K562 (cell line): ENCODE results near the gene SOBP. TPM values are rescaled to one million over a fixed set of nuclear protein-coding genes. Genes with fewer than 3 reads are reported as not detected.

Source experiments
- ATAC-seq: fragments of 200-7000 bp; cut with Tn5 transposase; 3 replicates; pipeline ENCODE4 v1.9.1; 2020; ENCODE audit warnings: moderate library complexity
- BruUV-seq: library from RNA; stranded (reverse); fragments of 400-500 nt; replicated peaks from 2 replicates; lab custom pipeline; 2021; lab: Mats Ljungman, UMichigan
- CTCF ChIA-PET: fragments of 300-600 bp; formaldehyde crosslinking; extraction: SDS; loops from one replicate; lab custom pipeline; 2021; ENCODE audit warnings: low intra/inter-chr PET ratio; lab: Yijun Ruan, JAX
- POLR2A ChIA-PET: fragments of 300-600, 350-650 bp; sonication (Branson Sonifier 250); formaldehyde crosslinking; extraction: SDS; loops from one replicate; lab custom pipeline; 2021; ENCODE audit warnings: antibody characterized with exemption, inconsistent platforms; lab: Yijun Ruan, JAX
- DNase-seq, 4 experiments: peaks; one replicate each; pipeline versions ENCODE4 v3.0.0 to v3.0.0-alpha.2; 2011 to 2018; ENCODE audit warnings: low spot score in 3 of 4, mixed read lengths in 3 of 4; ENCODE audit errors: extremely low read depth in 1 of 4
- FAIRE-seq: peaks from 2 replicates; lab custom pipeline; 2011; peaks lifted over from hg19 to GRCh38; lab: Jason Lieb, UNC
- H2AFZ ChIP-seq: 2 replicates; pipeline ENCODE4 v1.6.0; 2011; ENCODE audit warnings: low read depth, low read length, control low read depth, inconsistent platforms
- H3K27ac ChIP-seq: fragments of 200-600 bp; 3 replicates; pipeline ENCODE4 v1.8.0; 2011; ENCODE audit warnings: low read depth, mild to moderate bottlenecking, control low read depth, inconsistent platforms, low read length, moderate library complexity, mixed read lengths; ENCODE audit errors: extremely low read depth
- H3K27me3 ChIP-seq, 2 experiments: fragments of 300-600 bp in 1 of 2; 2 replicates in 1 of 2; 3 replicates in 1 of 2; pipeline versions ENCODE4 v1.6.0 to v1.8.0; 2011; ENCODE audit warnings: inconsistent platforms in 2 of 2, low read length in 2 of 2, mild to moderate bottlenecking in 1 of 2, mixed read lengths in 1 of 2, moderate library complexity in 1 of 2; ENCODE audit not compliant: control insufficient read depth in 2 of 2, insufficient read depth in 2 of 2
- H3K36me3 ChIP-seq: fragments of 300-600 bp; 3 replicates; pipeline ENCODE4 v1.8.0; 2011; ENCODE audit warnings: mild to moderate bottlenecking, low read length, inconsistent platforms; ENCODE audit not compliant: control insufficient read depth, insufficient read depth
- H3K4me1 ChIP-seq, 2 experiments: fragments of 200-600 bp in 1 of 2; replicated peaks in 1 of 2; 2 replicates in 1 of 2; 3 replicates in 1 of 2; pipeline versions ENCODE4 v1.5.1 to v1.8.0; 2011; ENCODE audit warnings: inconsistent platforms in 2 of 2, low read length in 2 of 2, mild to moderate bottlenecking in 1 of 2, mixed read lengths in 1 of 2, moderate library complexity in 1 of 2; ENCODE audit not compliant: control insufficient read depth in 2 of 2, insufficient read depth in 2 of 2
- H3K4me2 ChIP-seq: 2 replicates; pipeline ENCODE4 v1.6.1; 2011; ENCODE audit warnings: low read length, control low read depth, inconsistent platforms, mixed read lengths; ENCODE audit not compliant: insufficient read depth
- H3K4me3 ChIP-seq: fragments of 200-600 bp; sonication (generic), shearing (Covaris generic); 2 replicates; pipeline ENCODE4 v1.5.1; 2016; ENCODE audit warnings: control low read depth, inconsistent platforms
- H3K79me2 ChIP-seq: fragments of 200-600 bp; 3 replicates; pipeline ENCODE4 v1.8.0; 2011; ENCODE audit warnings: low read length, inconsistent platforms; ENCODE audit not compliant: control insufficient read depth, insufficient read depth
- H3K9ac ChIP-seq, 2 experiments: 2 replicates each; pipeline versions ENCODE4 v1.6.0 to v1.6.1; 2011; ENCODE audit warnings: low read depth in 2 of 2, low read length in 2 of 2, control low read depth in 1 of 2, inconsistent platforms in 1 of 2, mild to moderate bottlenecking in 1 of 2, mixed read lengths in 1 of 2; ENCODE audit not compliant: insufficient read depth in 1 of 2
- H3K9me1 ChIP-seq: one replicate; pipeline ENCODE4 v1.6.0; 2011; ENCODE audit warnings: inconsistent platforms, mild to moderate bottlenecking, low read length, moderate library complexity; ENCODE audit not compliant: control insufficient read depth, insufficient read depth
- H3K9me3 ChIP-seq: replicated peaks from 2 replicates; pipeline ENCODE4 v1.5.1; 2011; ENCODE audit warnings: low read depth, low read length, inconsistent platforms; ENCODE audit not compliant: control insufficient read depth, insufficient read depth
- H4K20me1 ChIP-seq: replicated peaks from 2 replicates; pipeline ENCODE4 v1.6.1; 2011; ENCODE audit warnings: low read length, inconsistent platforms, mixed read lengths; ENCODE audit not compliant: control insufficient read depth, insufficient read depth
- CHD4 ChIP-seq: fragments of 200-600 bp; sonication (generic); IDR thresholded peaks from 3 replicates; pipeline ENCODE4 v1.6.1; 2012; ENCODE audit warnings: low read depth, mild to moderate bottlenecking, mixed read lengths, low read length, inconsistent platforms; ENCODE audit not compliant: insufficient read depth, insufficient replicate concordance, poor library complexity, severe bottlenecking
- CREBBP ChIP-seq: IDR thresholded peaks from one replicate; pipeline ENCODE4 v1.6.1; 2012; ENCODE audit warnings: low read depth, mild to moderate bottlenecking, control low read depth, inconsistent platforms, low read length
- ETS2 ChIP-seq: IDR thresholded peaks from 2 replicates; pipeline ENCODE4 v1.6.1; 2016; ENCODE audit warnings: borderline replicate concordance, missing genetic modification characterization, mild to moderate bottlenecking, moderate library complexity, missing compliant biosample characterization; ENCODE audit not compliant: poor library complexity, severe bottlenecking
- ILK ChIP-seq: fragments of 450-650 bp; IDR thresholded peaks from 2 replicates; pipeline ENCODE4 v1.6.1; 2016; ENCODE audit warnings: missing genetic modification characterization, low read depth, mild to moderate bottlenecking, missing compliant biosample characterization, moderate library complexity, borderline replicate concordance
- KAT8 ChIP-seq: fragments of 450-650 bp; IDR thresholded peaks from 2 replicates; pipeline ENCODE4 v1.6.1; 2016; ENCODE audit warnings: low read depth, mild to moderate bottlenecking
- WHSC1 ChIP-seq: IDR thresholded peaks from one replicate; pipeline ENCODE4 v1.6.1; 2012; ENCODE audit warnings: low read length, control low read depth, inconsistent platforms
- ZNF551 ChIP-seq: fragments of 250-450 bp; sonication (Bioruptor Pico); IDR thresholded peaks from 2 replicates; pipeline ENCODE4 v1.5.0; 2021; ENCODE audit warnings: mild to moderate bottlenecking, moderate library complexity
- WGBS: fragments of 100-300 bp; shearing (Covaris generic); methylation state at CpG from one replicate; pipeline ENCODE4 v1.1.6; 2016; ENCODE audit warnings: low coverage, mixed read lengths; ENCODE audit not compliant: insufficient coverage; ENCODE audit errors: missing lambda C conversion rate; 5-methylcytosine and 5-hydroxymethylcytosine counted together
- in situ Hi-C: fragments of 300-500 bp; cut with MboI; formaldehyde crosslinking; loops from 4 replicates; pipeline ENCODE4 v1.15.0; 2018; ENCODE audit warnings: inconsistent platforms, mixed read lengths
- intact Hi-C: fragments of 100-400 bp; cut with micrococcal nuclease; formaldehyde crosslinking; loops from 2 replicates; pipeline ENCODE4 v1.14.2; 2022
- polyA plus RNA-seq, 8 experiments: library from polyadenylated mRNA; depleted of rRNA in 4 of 8; stranded (reverse) in 5 of 8; unstranded in 3 of 8; fragments of >200 nt; fragmentation: Nextera tagmentation in 2 of 8; fragmentation: Illumina TruSeq in 1 of 8; extraction: Ambion mirVana in 2 of 8; extraction: Trizol in 1 of 8; gene quantifications; 2 replicates each; pipeline versions ENCODE4 v1.2.1 to v1.2.3, GENCODE V29; 2011 to 2014; ENCODE audit warnings: inconsistent platforms in 1 of 8, missing spikeins in 1 of 8
- total RNA-seq, 7 experiments: library from RNA; depleted of rRNA in 6 of 7; stranded (reverse); fragments of >200 nt in 6 of 7; fragmentation: Illumina TruSeq in 2 of 7; extraction: Trizol in 2 of 7; gene quantifications; 2 replicates each; pipeline versions ENCODE4 v1.2.1 to v1.2.3, GENCODE V29; 2011 to 2021; ENCODE audit warnings: low replicate concordance in 1 of 7

Gene SOBP
- total and polyA plus RNA-seq, 9 of the 15 experiments (the other 6 are each of a cell fraction or from before 2014, with no cell fraction given) = 0.16 TPM; not detected in 8

GRCh38 chr6:107554326-107554725 lies 64.4 kb downstream of the SOBP start:
- ChIA-PET CTCF (no interaction called here), POLR2A (interaction anchor here (1.1 kb wide), 1 partner anchor 11 kb away, joined by 4 read pairs; no protein-coding TSS in a partner anchor)
- H3K79me2 ChIP-seq = no peaks in the 10 kb centered on the region
- no peak overlapping the region for H3K4me2 ChIP-seq
- BruUV-seq = no TSS peak
- intact Hi-C loops = no loop called here
- FAIRE-seq = no peak
- in situ Hi-C loops = no loop called here
- H3K27me3 ChIP-seq = peaks cover 18 to 27% of the 10 kb centered on the region in 2 experiments
- H3K27ac ChIP-seq = no peak overlapping the region
- TF ChIP-seq CHD4 (no peak), KAT8 (no peak)
- TF ChIP-seq, all 486 proteins: peak for 0
- ATAC-seq = no peak
- no peak overlapping the region for H3K9ac ChIP-seq
- H4K20me1 ChIP-seq = no peaks in the 10 kb centered on the region
- no peak overlapping the region for H2AFZ ChIP-seq
- no peaks in the 10 kb centered on the region for H3K4me1 ChIP-seq
- no peak for DNase-seq
- WGBS = 0% methylated on average over 2 of the region's 2 CpGs
- no peaks in the 10 kb centered on the region for H3K36me3 ChIP-seq
- no peak overlapping the region for H3K4me3 ChIP-seq
- no peaks in the 10 kb centered on the region for H3K9me3 ChIP-seq
- no peaks in the 10 kb centered on the region for H3K9me1 ChIP-seq

GRCh38 chr6:107554918-107555317 lies 65.0 kb downstream of the SOBP start:
- CTCF ChIA-PET = no interaction called here
- WGBS = 0% methylated on average over 3 of the region's 3 CpGs
- POLR2A ChIA-PET = no interaction called here
- no peaks in the 10 kb centered on the region for H3K9me1 ChIP-seq
- no peaks in the 10 kb centered on the region for H3K79me2 ChIP-seq
- no peaks in the 10 kb centered on the region for H3K9me3 ChIP-seq
- no peak overlapping the region for H3K27ac ChIP-seq
- TF ChIP-seq ILK (tag) (no peak), WHSC1 (no peak), CREBBP (no peak), ZNF551 (CRISPR knock-in tag) (no peak), ETS2 (no peak)
- H3K27me3 ChIP-seq = peaks cover 14 to 29% of the 10 kb centered on the region in 2 experiments
- H3K9ac ChIP-seq = no peak overlapping the region
- no TSS peak for BruUV-seq
- DNase-seq (no peak), ATAC-seq (no peak), FAIRE-seq (no peak)
- no peaks in the 10 kb centered on the region for H4K20me1 ChIP-seq
- no peak overlapping the region for H2AFZ ChIP-seq
- no peak overlapping the region for H3K4me3 ChIP-seq
- intact Hi-C loops = no loop called here
- H3K4me1 ChIP-seq = no peaks in the 10 kb centered on the region
- no peak overlapping the region for H3K4me2 ChIP-seq
- no peaks in the 10 kb centered on the region for H3K36me3 ChIP-seq
- in situ Hi-C loops = no loop called here
